Thyroid gland (tissue), 4 donors: Measurements from ENCODE around the gene FKBP10.

Source experiments
- POLR2A ChIP-seq, 2 donors: fragments of 450-650 bp; IDR thresholded peaks; one replicate each; pipeline ENCODE4 v1.6.1; 2017; ENCODE audit warnings: antibody characterized with exemption in 2 of 2, mild to moderate bottlenecking in 2 of 2, moderate library complexity in 1 of 2
- TF ChIP-seq, protein P1 (sequence below), 6 experiments: fragments of 200-600 bp in 3 of 6; fragments of 450-650 bp in 3 of 6; sonication (generic) in 3 of 6; IDR thresholded peaks; one replicate each; pipeline ENCODE4 v1.5.1; 2016 to 2019; ENCODE audit warnings: antibody characterized with exemption in 6 of 6, mild to moderate bottlenecking in 2 of 6, inconsistent platforms in 1 of 6, moderate library complexity in 1 of 6

DNA sequence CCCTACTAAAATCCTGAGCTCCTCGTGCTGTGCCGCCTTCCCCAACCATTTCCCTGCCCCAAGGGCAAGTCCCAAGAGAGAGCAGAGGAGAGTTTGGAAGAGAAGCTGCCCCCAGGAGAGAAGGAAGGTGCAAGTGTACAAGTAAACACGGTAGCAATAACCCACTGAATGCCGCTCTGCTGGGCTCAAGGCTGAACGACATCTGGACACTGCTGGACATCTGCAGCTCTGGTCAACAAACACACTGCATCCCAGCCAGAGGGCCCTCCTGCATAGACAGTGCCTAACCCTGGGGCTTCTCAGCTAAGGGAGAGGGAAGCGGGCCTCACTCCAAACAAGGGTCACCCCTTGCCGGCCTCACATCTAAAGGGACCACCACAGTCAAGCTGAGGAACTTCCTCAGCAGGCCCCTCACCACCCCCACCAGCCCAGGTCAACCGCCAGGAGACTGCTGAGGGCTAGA is 39.0 kb upstream of the FKBP10 start:
- no peak for TF ChIP-seq POLR2A (IDR thresholded peaks at IDR 0.05)
- TF ChIP-seq, protein P1, sequence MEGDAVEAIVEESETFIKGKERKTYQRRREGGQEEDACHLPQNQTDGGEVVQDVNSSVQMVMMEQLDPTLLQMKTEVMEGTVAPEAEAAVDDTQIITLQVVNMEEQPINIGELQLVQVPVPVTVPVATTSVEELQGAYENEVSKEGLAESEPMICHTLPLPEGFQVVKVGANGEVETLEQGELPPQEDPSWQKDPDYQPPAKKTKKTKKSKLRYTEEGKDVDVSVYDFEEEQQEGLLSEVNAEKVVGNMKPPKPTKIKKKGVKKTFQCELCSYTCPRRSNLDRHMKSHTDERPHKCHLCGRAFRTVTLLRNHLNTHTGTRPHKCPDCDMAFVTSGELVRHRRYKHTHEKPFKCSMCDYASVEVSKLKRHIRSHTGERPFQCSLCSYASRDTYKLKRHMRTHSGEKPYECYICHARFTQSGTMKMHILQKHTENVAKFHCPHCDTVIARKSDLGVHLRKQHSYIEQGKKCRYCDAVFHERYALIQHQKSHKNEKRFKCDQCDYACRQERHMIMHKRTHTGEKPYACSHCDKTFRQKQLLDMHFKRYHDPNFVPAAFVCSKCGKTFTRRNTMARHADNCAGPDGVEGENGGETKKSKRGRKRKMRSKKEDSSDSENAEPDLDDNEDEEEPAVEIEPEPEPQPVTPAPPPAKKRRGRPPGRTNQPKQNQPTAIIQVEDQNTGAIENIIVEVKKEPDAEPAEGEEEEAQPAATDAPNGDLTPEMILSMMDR (IDR thresholded peaks at IDR 0.05), result no peak
